Heart right ventricle (tissue), 16 donors: ENCODE measurements around the gene NENF. TPM values are rescaled to one million over a fixed set of nuclear protein-coding genes. Genes with fewer than 3 reads are reported as not detected.

Experiments used
- ATAC-seq, 8 donors: fragments of 200-7000 bp; cut with Tn5 transposase; one replicate each; pipeline ENCODE4 v1.9.1; 2020; ENCODE audit warnings: mild to moderate bottlenecking in 8 of 8, moderate library complexity in 8 of 8, moderate number of reproducible peaks in 1 of 8
- DNase-seq, 2 donors: peaks; one replicate each; pipeline ENCODE4 v3.0.0-alpha.2; 2020
- H3K27ac ChIP-seq, 10 donors: fragments of 200-600 bp; sonication (generic) in 2 of 10; one replicate each; pipeline versions ENCODE4 v1.5.0 to v1.8.0; 2020 to 2022; ENCODE audit warnings: mild to moderate bottlenecking in 3 of 10
- H3K27me3 ChIP-seq, 7 donors: fragments of 200-600 bp; one replicate each; pipeline ENCODE4 v1.8.0; 2021 to 2022; ENCODE audit warnings: mild to moderate bottlenecking in 2 of 7
- H3K36me3 ChIP-seq, 9 donors: fragments of 200-600 bp; sonication (generic) in 1 of 9; one replicate each; pipeline versions ENCODE4 v1.5.0 to v1.8.0; 2020 to 2022; ENCODE audit warnings: mild to moderate bottlenecking in 2 of 9
- H3K4me1 ChIP-seq, 9 donors: fragments of 200-600 bp; sonication (generic) in 1 of 9; one replicate each; pipeline versions ENCODE4 v1.5.0 to v1.8.0; 2020 to 2022; ENCODE audit warnings: mild to moderate bottlenecking in 4 of 9
- H3K4me3 ChIP-seq, 10 donors: fragments of 200-600 bp; sonication (generic) in 2 of 10; one replicate each; pipeline versions ENCODE4 v1.5.0 to v1.8.0; 2020 to 2022; ENCODE audit warnings: mild to moderate bottlenecking in 7 of 10, moderate library complexity in 2 of 10
- H3K9me3 ChIP-seq, 11 donors: fragments of 200-600 bp in 10 of 11; sonication (generic) in 2 of 11; one replicate each; pipeline versions ENCODE4 v1.5.0 to v1.8.0; 2013 to 2022; ENCODE audit warnings: mild to moderate bottlenecking in 2 of 11, control low read depth in 1 of 11, moderate library complexity in 1 of 11
- WGBS, 2 donors: extraction: QIAGEN DNeasy Blood & Tissue Kit; methylation state at CpG; one replicate each; pipeline ENCODE4 v1.1.7; 2013; ENCODE audit warnings: inconsistent platforms in 1 of 2; 5-methylcytosine and 5-hydroxymethylcytosine counted together
- intact Hi-C, 10 donors: fragments of 100-400 bp; cut with DNase I; formaldehyde crosslinking; loops; one replicate each; pipeline versions ENCODE4 v1.11.1 to v1.14.2; 2022
- polyA plus RNA-seq, 2 donors: library from polyadenylated mRNA; stranded (reverse); fragments of 200-250 nt; gene quantifications; one replicate each; pipeline ENCODE4 v1.2.3, GENCODE V29; 2013
- total RNA-seq, 10 donors: library from RNA; stranded (reverse); fragmentation: NEBNext Ultra II Directional in 3 of 10; extraction: Animal tissue kit (Norgen Biotek cat#: 25700) in 3 of 10; gene quantifications; one replicate each; pipeline versions ENCODE4 v1.2.1 to v1.2.4, GENCODE V29; 2021 to 2023
- TF ChIP-seq, protein P1 (sequence below), 9 donors: fragments of 200-600 bp; sonication (generic) in 2 of 9; IDR thresholded peaks; one replicate each; pipeline versions ENCODE4 v1.5.0 to v1.8.0; 2021 to 2022; ENCODE audit warnings: antibody characterized with exemption in 9 of 9, mild to moderate bottlenecking in 5 of 9, moderate library complexity in 1 of 9
- donor health status: Arrhythmogenic right ventricular cardiomyopathy.
- donor health status: ischemic (EF 13 %, LVEDD 7.1; RV severe dilation, severe dysfunction).
- donor health status: healthy with polysubstance abuse.
- donor health status: DM: no; HTN: yes; CAD: no.
- donor health status: DM: no; HTN: no; CAD: no.
- donor health status: ischemic (EF 25% LVEDD 6.9; RV normal size, moderate dysfunction).
- donor health status: ischemic (EF 25% LVEDD 5.7; RV mildly dilated, moderate dysfunction).
- donor health status: healthy.
- donor health status: DM: yes; HTN: yes; CAD: no.
- donor health status: Ischemic cardiomyopathy.
- donor health status: ischemic (EF 35%, LVEDD 5.7; RV mildly dilated, moderate dysfunction).
- donor health status: nonischemic (EF 11% LVEDD 7.7; RV severe dilation, severe dysfunction).
- donor health status: DM: yes; HTN: yes; CAD: no.
- donor health status: PGD.
- donor health status: ischemic (EF 29% LVEDD 5.4; RV normal size, mild dysfunction).
- donor health status: nonischemic (EF 23%, LVEDD 6.1; RV moderate dilation, normal function).

Gene NENF
- total and polyA plus RNA-seq, 12 donors: 91.8 to 241 (median 115) TPM

DNA sequence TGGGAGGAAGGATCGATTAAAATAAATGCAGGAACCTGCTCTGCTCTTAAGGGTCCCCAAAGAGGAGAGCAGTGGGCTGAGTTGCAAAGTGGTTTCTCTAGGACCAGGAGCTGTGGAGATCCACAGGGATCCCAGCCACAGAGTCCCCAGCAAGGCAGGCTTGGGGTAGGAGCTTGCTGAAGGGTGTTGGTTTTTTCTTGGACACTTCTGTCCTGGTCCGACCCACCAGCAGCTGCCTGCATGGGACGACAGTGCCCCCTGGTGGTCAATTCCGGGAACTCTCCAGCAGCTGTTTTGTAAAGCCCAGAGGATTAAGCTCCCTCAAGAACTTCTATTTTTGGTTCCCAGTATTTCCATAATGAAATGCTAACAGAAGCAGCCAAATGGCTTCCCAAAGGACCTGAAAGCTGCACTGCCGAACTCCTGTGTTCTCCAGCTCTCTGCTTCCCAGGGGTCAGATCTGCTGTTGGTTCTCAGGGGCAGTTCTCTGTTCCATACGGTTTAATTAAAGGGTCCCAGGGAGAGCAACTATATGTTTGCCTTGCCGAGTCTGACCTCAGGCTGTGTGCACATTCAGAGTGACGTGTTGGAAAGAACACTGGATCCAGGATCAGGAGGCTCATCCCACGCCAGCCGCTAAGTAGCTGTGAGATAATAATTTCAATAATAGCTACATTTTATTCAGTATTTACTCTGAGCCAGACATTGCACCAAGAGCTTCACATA, 23.2 kb downstream of the NENF start:
- intact Hi-C loops: loop anchor here (1.0 to 10.0 kb wide), 19 partner anchors 81 to 781 kb away; partner anchors contain the start of genes PPP2R5A (in 2 of the 10), DTL (in 1 of the 10), INTS7 (in 1 of the 10) and NEK2 (in 1 of the 10)
- H3K36me3 ChIP-seq: no peaks in the 10 kb centered on the region
- peaks cover 22 to 43% (median 30%) of the 10 kb centered on the region in 9 donors for H3K4me1 ChIP-seq
- peak; percentile 91 for DNase-seq
- WGBS, 2 donors: 24 to 26% methylated on average over 10 of the region's 10 CpGs
- TF ChIP-seq, protein P1, sequence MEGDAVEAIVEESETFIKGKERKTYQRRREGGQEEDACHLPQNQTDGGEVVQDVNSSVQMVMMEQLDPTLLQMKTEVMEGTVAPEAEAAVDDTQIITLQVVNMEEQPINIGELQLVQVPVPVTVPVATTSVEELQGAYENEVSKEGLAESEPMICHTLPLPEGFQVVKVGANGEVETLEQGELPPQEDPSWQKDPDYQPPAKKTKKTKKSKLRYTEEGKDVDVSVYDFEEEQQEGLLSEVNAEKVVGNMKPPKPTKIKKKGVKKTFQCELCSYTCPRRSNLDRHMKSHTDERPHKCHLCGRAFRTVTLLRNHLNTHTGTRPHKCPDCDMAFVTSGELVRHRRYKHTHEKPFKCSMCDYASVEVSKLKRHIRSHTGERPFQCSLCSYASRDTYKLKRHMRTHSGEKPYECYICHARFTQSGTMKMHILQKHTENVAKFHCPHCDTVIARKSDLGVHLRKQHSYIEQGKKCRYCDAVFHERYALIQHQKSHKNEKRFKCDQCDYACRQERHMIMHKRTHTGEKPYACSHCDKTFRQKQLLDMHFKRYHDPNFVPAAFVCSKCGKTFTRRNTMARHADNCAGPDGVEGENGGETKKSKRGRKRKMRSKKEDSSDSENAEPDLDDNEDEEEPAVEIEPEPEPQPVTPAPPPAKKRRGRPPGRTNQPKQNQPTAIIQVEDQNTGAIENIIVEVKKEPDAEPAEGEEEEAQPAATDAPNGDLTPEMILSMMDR (IDR thresholded peaks at IDR 0.05): peak; percentile 94 to 100 (median 99)
- peak overlapping the region in 2 of 10 donors; percentile 18 to 25 for H3K4me3 ChIP-seq
- ATAC-seq: peak; percentile 74 to 87 (median 80)
- no peaks in the 10 kb centered on the region for H3K27me3 ChIP-seq
- peaks cover 0 to 7% (median 0%) of the 10 kb centered on the region in 11 donors for H3K9me3 ChIP-seq
- H3K27ac ChIP-seq: peak overlapping the region in 9 of 10 donors; percentile 11 to 79 (median 55)

DNA sequence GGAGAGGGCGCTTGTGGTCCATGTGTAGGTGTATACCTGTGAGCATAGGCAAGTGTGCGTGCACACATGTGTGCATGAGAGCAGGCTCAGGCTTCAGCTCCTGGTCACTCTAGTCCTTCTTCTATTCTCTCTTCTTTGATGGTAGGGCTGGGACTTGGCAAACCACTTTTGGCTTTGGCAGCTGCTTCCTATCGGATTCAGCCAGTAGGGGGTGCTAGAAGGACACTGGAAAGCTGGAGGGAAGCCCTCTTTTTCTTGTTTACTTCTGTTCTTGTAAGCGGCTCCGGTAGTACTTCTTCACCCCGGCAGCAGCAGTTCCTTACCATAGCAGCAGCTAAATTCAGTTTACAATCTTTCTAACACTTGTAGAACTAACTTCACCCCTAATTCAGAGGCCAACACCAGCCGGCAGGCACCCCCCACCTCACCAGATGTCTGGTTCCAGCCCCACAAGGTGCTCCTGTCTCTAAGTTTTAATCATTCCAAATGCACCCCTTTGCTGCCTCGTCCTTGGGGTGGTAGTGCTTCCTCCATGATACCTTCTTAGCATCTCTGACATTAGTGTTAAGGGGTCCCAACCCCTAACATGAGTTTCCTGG, 25.1 kb downstream of the NENF start:
- H3K36me3 ChIP-seq: no peaks in the 10 kb centered on the region
- no peak overlapping the region for H3K4me3 ChIP-seq
- no peak for ATAC-seq
- TF ChIP-seq, protein P1 (IDR thresholded peaks at IDR 0.05): peak in 8 of 9 donors; percentile 37 to 69 (median 54)
- H3K27me3 ChIP-seq: no peaks in the 10 kb centered on the region
- intact Hi-C loops: loop anchor here (2.0 to 10.0 kb wide), 18 partner anchors 83 to 783 kb away; partner anchors contain the start of genes PPP2R5A (in 2 of the 10), DTL (in 1 of the 10), INTS7 (in 1 of the 10) and NEK2 (in 1 of the 10)
- 58 to 60% methylated on average over 8 of the region's 8 CpGs for WGBS, 2 donors
- peaks cover 0 to 7% (median 0%) of the 10 kb centered on the region in 11 donors for H3K9me3 ChIP-seq
- H3K4me1 ChIP-seq: peaks cover 14 to 30% (median 21%) of the 10 kb centered on the region in 9 donors
- peak in 1 of 2 donors; percentile 42 for DNase-seq
- no peak overlapping the region for H3K27ac ChIP-seq

- ATAC-seq: no peak
- H3K27ac ChIP-seq: no peak overlapping the region
- no peaks in the 10 kb centered on the region for H3K27me3 ChIP-seq
- intact Hi-C loops: loop anchor here (5.0 to 10.0 kb wide), 12 partner anchors 84 to 784 kb away; partner anchors contain the start of genes PPP2R5A (in 2 of the 10), DTL (in 1 of the 10), INTS7 (in 1 of the 10) and NEK2 (in 1 of the 10)
- no peak for DNase-seq
- H3K9me3 ChIP-seq: peaks cover 0 to 7% (median 0%) of the 10 kb centered on the region in 11 donors
- TF ChIP-seq, protein P1 (IDR thresholded peaks at IDR 0.05): no peak
- WGBS, 2 donors: 45 to 50% methylated on average over 1 of the region's 1 CpG
- no peak overlapping the region for H3K4me3 ChIP-seq
- H3K4me1 ChIP-seq: peaks cover 4 to 20% (median 12%) of the 10 kb centered on the region in 9 donors
- H3K36me3 ChIP-seq: no peaks in the 10 kb centered on the region
Observed at GRCh38 chr1:212458817-212459216, 26.1 kb downstream of the NENF start.

DNA sequence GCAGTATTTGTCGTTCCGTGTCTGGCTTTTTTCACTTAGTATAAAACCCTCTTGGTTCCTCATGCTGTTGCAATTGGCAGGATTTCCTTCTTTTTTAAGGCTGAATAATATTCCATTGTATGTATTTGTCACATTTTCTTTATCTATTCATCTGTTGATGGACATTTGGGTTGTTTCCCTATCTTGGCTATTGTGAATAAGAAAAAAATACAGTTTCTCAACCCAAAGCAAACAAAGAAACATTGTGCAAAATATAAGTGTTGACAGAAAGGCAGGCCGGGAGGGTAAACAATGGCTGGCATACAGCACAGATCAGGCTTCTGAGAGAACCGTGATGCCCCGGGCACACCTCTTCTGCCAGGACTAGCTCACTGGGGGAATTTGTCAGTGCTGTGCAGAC, 26.9 kb downstream of the NENF start:
- no peak for ATAC-seq
- intact Hi-C loops: loop anchor here (5.0 to 10.0 kb wide), 12 partner anchors 85 to 785 kb away; partner anchors contain the start of genes PPP2R5A (in 2 of the 10), DTL (in 1 of the 10), INTS7 (in 1 of the 10) and NEK2 (in 1 of the 10)

More for the DNA sequence above, 26.9 kb downstream of the NENF start:
- H3K9me3 ChIP-seq: peaks cover 0 to 7% (median 0%) of the 10 kb centered on the region in 11 donors
- H3K4me1 ChIP-seq: peaks cover 4 to 18% (median 12%) of the 10 kb centered on the region in 9 donors
- WGBS, 2 donors: 90 to 91% methylated on average over 5 of the region's 5 CpGs
- DNase-seq: no peak
- no peaks in the 10 kb centered on the region for H3K36me3 ChIP-seq
- no peak overlapping the region for H3K4me3 ChIP-seq
- H3K27me3 ChIP-seq: no peaks in the 10 kb centered on the region
- TF ChIP-seq, protein P1 (IDR thresholded peaks at IDR 0.05): no peak
- H3K27ac ChIP-seq: no peak overlapping the region
